8988T (cell line): ENCODE results near the gene COL16A1.

Experiments
- DNase-seq: peaks from one replicate; pipeline ENCODE4 v3.0.0; 2011

COL16A1 gene

GRCh38 chr1:31645274-31645568, 58.6 kb downstream of the COL16A1 start:
- DNase-seq = no peak

GRCh38 chr1:31644560-31645273, 59.1 kb downstream of the COL16A1 start, which contains the start of gene PEF1:
TSS of gene PEF1 (minus strand) at chr1:31644876. CDS start at chr1:31644864, 12 bp downstream.
- DNase-seq = peak; percentile 80

- no peak for DNase-seq
These were observed 59.7 kb downstream of the COL16A1 start for GRCh38 chr1:31643976-31644559.

- no peak for DNase-seq
These were observed 60.9 kb downstream of the COL16A1 start for GRCh38 chr1:31642897-31643296.

- no peak for DNase-seq
These were observed 61.5 kb downstream of the COL16A1 start for GRCh38 chr1:31642366-31642765.

- no peak for DNase-seq
These were observed 62.9 kb downstream of the COL16A1 start for GRCh38 chr1:31640964-31641363.

- no peak for DNase-seq
These were observed 63.6 kb downstream of the COL16A1 start for GRCh38 chr1:31640179-31640578.

GRCh38 chr1:31639543-31639942, 64.3 kb downstream of the COL16A1 start:
- DNase-seq = no peak

GRCh38 chr1:31637915-31638673, 65.7 kb downstream of the COL16A1 start:
- DNase-seq = no peak

GRCh38 chr1:31633117-31633516, 70.7 kb downstream of the COL16A1 start:
- no peak for DNase-seq

GRCh38 chr1:31632649-31633048, 71.2 kb downstream of the COL16A1 start:
- no peak for DNase-seq

- no peak for DNase-seq
These were observed 74.8 kb downstream of the COL16A1 start for GRCh38 chr1:31628931-31629556.

GRCh38 chr1:31627930-31628559, 75.8 kb downstream of the COL16A1 start:
- DNase-seq = no peak

GRCh38 chr1:31627301-31627929, 76.4 kb downstream of the COL16A1 start:
- no peak for DNase-seq

- no peak for DNase-seq
These were observed 77.3 kb downstream of the COL16A1 start for GRCh38 chr1:31626223-31627207.

GRCh38 chr1:31625561-31626222, 78.1 kb downstream of the COL16A1 start:
- no peak for DNase-seq

GRCh38 chr1:31624731-31625514, 78.9 kb downstream of the COL16A1 start:
- no peak for DNase-seq

GRCh38 chr1:31624309-31624708, 79.5 kb downstream of the COL16A1 start:
- no peak for DNase-seq

GRCh38 chr1:31623365-31623764, 80.5 kb downstream of the COL16A1 start:
- no peak for DNase-seq
